Large intestine (tissue), 3 donors: ENCODE measurements around the gene PTPRF. TPM values are rescaled to one million over a fixed set of nuclear protein-coding genes. Genes with fewer than 3 reads are reported as not detected.
"Not testable (repeated sequence)": the region's sequence is repeated elsewhere in the genome, so short reads cannot be mapped to it uniquely, and the experiment has no call there.

ENCODE experiments used
- DNase-seq, 2 donors: peaks; one replicate each; pipeline versions ENCODE4 v3.0.0 to v3.0.0-alpha.2; 2013
- H3K27ac ChIP-seq: one replicate; pipeline ENCODE4 v1.5.1; 2013; ENCODE audit warnings: low read length
- H3K27me3 ChIP-seq: 2 replicates; pipeline ENCODE4 v1.6.1; 2013; ENCODE audit warnings: low read length; ENCODE audit not compliant: control insufficient read depth, insufficient read depth
- H3K36me3 ChIP-seq: 2 replicates; pipeline ENCODE4 v1.6.1; 2013; ENCODE audit warnings: low read length; ENCODE audit not compliant: control insufficient read depth, insufficient read depth
- H3K4me1 ChIP-seq: one replicate; pipeline ENCODE4 v1.6.1; 2013; ENCODE audit warnings: low read length; ENCODE audit not compliant: control insufficient read depth, insufficient read depth
- H3K4me3 ChIP-seq: one replicate; pipeline ENCODE4 v1.5.1; 2013; ENCODE audit warnings: low read length
- H3K9me3 ChIP-seq: one replicate; pipeline ENCODE4 v1.6.1; 2013; ENCODE audit warnings: mild to moderate bottlenecking, low read depth, low read length, moderate library complexity; ENCODE audit not compliant: control insufficient read depth
- WGBS: methylation state at CpG from one replicate; pipeline ENCODE4 v1.1.5; 2013; ENCODE audit warnings: low lambda C conversion rate; ENCODE audit not compliant: insufficient coverage; 5-methylcytosine and 5-hydroxymethylcytosine counted together
- polyA plus RNA-seq: library from polyadenylated mRNA; unstranded; fragments of 120-200 nt; gene quantifications from one replicate; pipeline ENCODE4 v1.2.1, GENCODE V29; 2013

PTPRF gene
- polyA plus RNA-seq, 1 donor: 257 TPM

DNA sequence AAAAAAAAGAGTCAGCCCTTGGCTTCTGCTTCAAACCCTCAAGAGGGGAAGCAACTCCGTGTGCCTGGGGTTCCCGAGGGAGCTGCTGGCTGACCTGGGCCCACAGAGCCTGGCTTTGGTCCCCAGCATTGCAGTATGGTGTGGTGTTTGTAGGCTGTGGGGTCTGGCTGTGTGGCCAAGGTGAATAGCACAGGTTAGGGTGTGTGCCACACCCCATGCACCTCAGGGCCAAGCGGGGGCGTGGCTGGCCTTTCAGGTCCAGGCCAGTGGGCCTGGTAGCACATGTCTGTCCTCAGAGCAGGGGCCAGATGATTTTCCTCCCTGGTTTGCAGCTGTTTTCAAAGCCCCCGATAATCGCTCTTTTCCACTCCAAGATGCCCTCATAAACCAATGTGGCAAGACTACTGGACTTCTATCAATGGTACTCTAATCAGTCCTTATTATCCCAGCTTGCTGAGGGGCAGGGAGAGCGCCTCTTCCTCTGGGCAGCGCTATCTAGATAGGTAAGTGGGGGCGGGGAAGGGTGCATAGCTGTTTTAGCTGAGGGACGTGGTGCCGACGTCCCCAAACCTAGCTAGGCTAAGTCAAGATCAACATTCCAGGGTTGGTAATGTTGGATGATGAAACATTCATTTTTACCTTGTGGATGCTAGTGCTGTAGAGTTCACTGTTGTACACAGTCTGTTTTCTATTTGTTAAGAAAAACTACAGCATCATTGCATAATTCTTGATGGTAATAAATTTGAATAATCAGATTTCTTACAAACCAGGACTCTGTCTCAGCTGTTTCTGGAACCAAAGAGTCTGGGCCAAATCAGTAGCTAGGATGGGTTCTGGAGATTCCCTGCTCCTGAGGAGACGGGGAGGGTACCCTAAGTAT lies 92.5 kb downstream of the PTPRF start:
- no peaks in the 10 kb centered on the region for H3K9me3 ChIP-seq
- H3K36me3 ChIP-seq: peaks cover 63% of the 10 kb centered on the region
- H3K27me3 ChIP-seq: no peaks in the 10 kb centered on the region
- H3K4me3 ChIP-seq: no peak overlapping the region
- no peak overlapping the region for H3K27ac ChIP-seq
- WGBS: no CpG with 5 or more reads among the region's 13 CpGs
- H3K4me1 ChIP-seq: no peaks in the 10 kb centered on the region
- DNase-seq: no peak

DNA sequence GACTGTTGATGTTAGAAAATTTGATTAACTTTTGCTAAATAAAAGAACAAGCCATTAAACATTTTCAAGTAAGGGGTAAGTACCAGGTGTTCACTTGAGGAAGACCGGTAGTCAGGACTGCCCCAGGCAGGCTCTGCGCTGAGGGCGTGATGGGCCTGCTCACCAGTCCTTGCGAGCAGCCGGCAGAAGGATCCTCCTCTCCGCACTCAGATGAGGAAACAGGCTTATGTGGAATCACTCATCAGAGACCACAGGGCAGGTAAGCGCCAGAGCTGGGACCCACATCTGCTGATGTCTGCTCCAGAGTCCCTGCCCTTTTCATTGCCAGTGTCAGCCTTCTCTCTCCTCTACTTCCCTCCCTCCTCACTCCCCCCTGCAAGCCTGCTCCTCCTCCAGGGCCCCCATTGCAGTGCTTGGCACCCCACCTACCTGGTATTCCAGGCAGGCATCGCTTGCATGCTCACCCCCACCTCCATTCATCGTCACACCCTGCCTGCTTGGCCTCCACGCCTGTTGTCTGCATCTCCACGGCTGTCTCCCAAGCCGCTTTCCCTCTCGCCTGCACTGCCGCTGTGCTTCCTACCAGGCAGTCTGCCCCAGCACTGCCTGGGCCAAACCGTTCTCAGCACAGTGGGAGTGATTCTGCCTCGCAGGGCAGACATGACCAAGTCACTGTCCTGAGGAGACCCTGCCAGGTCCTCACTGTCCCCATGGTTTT lies 94.5 kb downstream of the PTPRF start:
- peaks cover 43% of the 10 kb centered on the region for H3K36me3 ChIP-seq
- WGBS: no CpG with 5 or more reads among the region's 16 CpGs
- no peak overlapping the region for H3K27ac ChIP-seq
- no peak overlapping the region for H3K4me3 ChIP-seq
- no peaks in the 10 kb centered on the region for H3K27me3 ChIP-seq
- no peaks in the 10 kb centered on the region for H3K4me1 ChIP-seq
- no peak for DNase-seq
- H3K9me3 ChIP-seq: no peaks in the 10 kb centered on the region

DNA sequence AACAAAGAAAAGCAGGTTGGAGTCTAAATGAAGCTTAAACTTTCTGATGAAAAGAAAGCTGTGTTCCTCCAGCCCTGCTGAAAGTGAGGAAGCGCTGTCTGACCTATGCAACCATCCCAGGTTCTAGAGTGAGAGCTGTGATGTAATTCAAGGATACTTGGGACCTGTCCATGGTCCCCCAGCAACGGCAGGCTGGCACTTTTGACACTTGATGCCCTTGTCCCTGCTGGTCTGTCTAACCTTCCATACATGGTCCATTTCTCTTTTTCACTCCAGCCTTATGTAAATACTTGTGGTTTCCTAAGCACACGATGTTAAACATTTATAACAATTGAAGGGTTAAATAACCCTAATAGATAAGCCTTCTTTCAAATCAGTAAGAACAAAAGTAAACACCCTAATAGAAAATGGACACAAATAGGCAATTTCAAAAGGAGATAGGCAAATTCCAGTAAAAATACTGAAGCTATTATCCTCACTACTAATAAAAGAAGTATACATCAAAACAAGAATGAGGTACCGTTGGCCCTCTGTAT lies 101.5 kb downstream of the PTPRF start:
- no peaks in the 10 kb centered on the region for H3K27me3 ChIP-seq
- H3K4me1 ChIP-seq: no peaks in the 10 kb centered on the region
- H3K9me3 ChIP-seq: no peaks in the 10 kb centered on the region
- 10% methylated on average over 2 of the region's 4 CpGs for WGBS
- no peak for DNase-seq
- no peaks in the 10 kb centered on the region for H3K36me3 ChIP-seq
- no peak overlapping the region for H3K27ac ChIP-seq
- no peak overlapping the region for H3K4me3 ChIP-seq

- Histone ChIP-seq H3K9me3 (no peaks in the 10 kb centered on the region), H3K27ac (no peak overlapping the region), H3K27me3 (no peaks in the 10 kb centered on the region), H3K36me3 (no peaks in the 10 kb centered on the region), H3K4me3 (no peak overlapping the region), H3K4me1 (no peaks in the 10 kb centered on the region)
- no peak for DNase-seq
- WGBS: no CpG with 5 or more reads among the region's 5 CpGs
Observed at GRCh38 chr1:43634721-43635120, 104.0 kb downstream of the PTPRF start.

- DNase-seq: no peak
- H3K27me3 ChIP-seq: no peaks in the 10 kb centered on the region
- H3K9me3 ChIP-seq: no peaks in the 10 kb centered on the region
- H3K27ac ChIP-seq: no peak overlapping the region
- no peaks in the 10 kb centered on the region for H3K4me1 ChIP-seq
- no CpG with 5 or more reads among the region's 5 CpGs for WGBS
- no peaks in the 10 kb centered on the region for H3K36me3 ChIP-seq
- no peak overlapping the region for H3K4me3 ChIP-seq
Observed at GRCh38 chr1:43636006-43636641, 105.4 kb downstream of the PTPRF start.

- no peaks in the 10 kb centered on the region for H3K36me3 ChIP-seq
- H3K4me3 ChIP-seq: no peak overlapping the region
- no peaks in the 10 kb centered on the region for H3K9me3 ChIP-seq
- H3K27ac ChIP-seq: no peak overlapping the region
- DNase-seq: no peak
- WGBS: no CpG with 5 or more reads among the region's 7 CpGs
- H3K4me1 ChIP-seq: no peaks in the 10 kb centered on the region
- no peaks in the 10 kb centered on the region for H3K27me3 ChIP-seq
Observed at GRCh38 chr1:43637267-43637666, 106.6 kb downstream of the PTPRF start.

GRCh38 chr1:43638381-43638780 lies 107.7 kb downstream of the PTPRF start:
- H3K27ac ChIP-seq, H3K4me3 ChIP-seq, H3K36me3 ChIP-seq, H3K9me3 ChIP-seq, DNase-seq, H3K4me1 ChIP-seq, H3K27me3 ChIP-seq: not testable (repeated sequence)
- WGBS: no CpG with 5 or more reads among the region's 4 CpGs

GRCh38 chr1:43639976-43640794 lies 109.5 kb downstream of the PTPRF start:
- H3K4me1 ChIP-seq: no peaks in the 10 kb centered on the region
- no peak overlapping the region for H3K4me3 ChIP-seq
- H3K27ac ChIP-seq: no peak overlapping the region
- H3K9me3 ChIP-seq: no peaks in the 10 kb centered on the region
- H3K36me3 ChIP-seq: no peaks in the 10 kb centered on the region
- no peak for DNase-seq
- no peaks in the 10 kb centered on the region for H3K27me3 ChIP-seq
- no CpG with 5 or more reads among the region's 5 CpGs for WGBS

DNA sequence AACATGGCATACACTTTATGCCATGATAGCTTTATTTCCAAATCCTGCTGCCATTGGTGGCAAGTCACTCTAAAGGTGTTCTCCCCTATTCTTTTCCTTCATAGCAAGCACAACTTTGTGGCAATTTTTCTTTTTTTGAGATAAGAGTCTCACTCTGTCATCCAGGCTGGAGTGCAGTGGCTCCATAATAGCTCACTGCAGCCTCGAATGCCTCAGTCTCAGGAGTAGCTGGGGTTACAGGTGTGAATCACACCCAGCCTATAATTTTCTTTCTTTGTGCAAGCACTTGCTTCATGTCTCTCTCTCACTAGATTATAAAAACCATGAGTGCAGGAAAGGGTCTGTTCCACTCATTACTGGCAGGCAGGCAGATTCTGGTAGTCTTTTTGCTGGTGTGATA lies 113.9 kb downstream of the PTPRF start:
- Histone ChIP-seq H3K4me3 (no peak overlapping the region), H3K27ac (no peak overlapping the region), H3K4me1 (peaks cover 11% of the 10 kb centered on the region), H3K9me3 (no peaks in the 10 kb centered on the region), H3K27me3 (no peaks in the 10 kb centered on the region), H3K36me3 (no peaks in the 10 kb centered on the region)
- no peak for DNase-seq
- no CpG with 5 or more reads among the region's 1 CpG for WGBS

DNA sequence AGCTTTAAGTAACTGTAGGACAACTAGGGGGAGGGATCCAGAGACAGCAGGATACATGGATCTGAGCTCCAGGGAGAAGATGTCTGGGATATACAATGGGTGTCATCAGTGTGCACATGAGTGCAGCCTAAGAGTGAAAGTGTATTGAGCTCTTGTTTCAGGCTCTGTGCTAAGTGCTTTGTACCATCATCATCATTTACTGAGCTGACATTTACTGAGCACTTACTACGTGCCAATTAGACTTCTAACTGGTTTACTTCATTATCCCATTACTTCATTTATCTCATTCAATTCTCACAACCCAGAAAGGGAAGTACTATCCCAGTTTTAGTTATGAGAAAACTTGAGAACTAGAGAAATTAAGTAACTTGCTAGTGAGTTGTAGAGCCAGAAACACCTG lies 114.8 kb downstream of the PTPRF start:
- no peak overlapping the region for H3K27ac ChIP-seq
- H3K9me3 ChIP-seq: no peaks in the 10 kb centered on the region
- H3K4me1 ChIP-seq: peaks cover 11% of the 10 kb centered on the region
- no peak for DNase-seq
- H3K4me3 ChIP-seq: no peak overlapping the region
- no peaks in the 10 kb centered on the region for H3K36me3 ChIP-seq
- H3K27me3 ChIP-seq: no peaks in the 10 kb centered on the region
- whole genome bisulfite sequencing: no CpG with 5 or more reads among the region's 1 CpG
